H1 (cell line): ENCODE data around the gene STK39. TPM values are rescaled to one million over a fixed set of nuclear protein-coding genes. Genes with fewer than 3 reads are reported as not detected.

ENCODE experiments used
- CTCF ChIA-PET: fragments of 300-600 bp; sonication (Branson Sonifier 250); formaldehyde crosslinking; loops from one replicate; lab custom pipeline; 2021; ENCODE audit not compliant: partially characterized antibody; lab: Charles Lee
- POLR2A ChIA-PET: fragments of 300-600 bp; sonication (Branson Sonifier 250); formaldehyde crosslinking; loops from one replicate; lab custom pipeline; 2021; ENCODE audit warnings: inconsistent platforms; ENCODE audit not compliant: partially characterized antibody; lab: Charles Lee
- DNase-seq, 2 experiments: peaks; one replicate each; pipeline versions ENCODE4 v3.0.0 to v3.0.0-alpha.2; 2010 to 2022; ENCODE audit warnings: low spot score in 2 of 2, low read depth in 1 of 2, mixed read lengths in 1 of 2
- FAIRE-seq: peaks from 2 replicates; lab custom pipeline; 2011; peaks lifted over from hg19 to GRCh38; lab: Jason Lieb, UNC
- H2AFZ ChIP-seq: 2 replicates; pipeline ENCODE4 v1.8.1; 2012; ENCODE audit warnings: low read length, inconsistent platforms
- H2AK5ac ChIP-seq: 2 replicates; pipeline ENCODE4 v1.6.1; 2013; ENCODE audit warnings: low read depth, low read length
- H2BK120ac ChIP-seq: replicated peaks from 2 replicates; pipeline ENCODE3; 2013; ENCODE audit warnings: low read depth, low read length, inconsistent platforms
- H2BK12ac ChIP-seq: 2 replicates; pipeline ENCODE4 v1.6.1; 2013; ENCODE audit warnings: low read depth, low read length
- H2BK15ac ChIP-seq: 2 replicates; pipeline ENCODE4 v1.6.1; 2013; ENCODE audit warnings: low read length
- H2BK20ac ChIP-seq: 2 replicates; pipeline ENCODE4 v1.6.1; 2013; ENCODE audit warnings: low read length
- H2BK5ac ChIP-seq: 2 replicates; pipeline ENCODE4 v1.6.1; 2013; ENCODE audit warnings: low read depth, low read length
- H3K14ac ChIP-seq: 2 replicates; pipeline ENCODE4 v1.6.1; 2013; ENCODE audit warnings: inconsistent platforms; ENCODE audit not compliant: insufficient read length
- H3K18ac ChIP-seq: 2 replicates; pipeline ENCODE4 v1.6.1; 2013; ENCODE audit warnings: low read length; ENCODE audit errors: extremely low read depth
- H3K23ac ChIP-seq: 2 replicates; pipeline ENCODE4 v1.6.1; 2013; ENCODE audit warnings: inconsistent platforms; ENCODE audit not compliant: insufficient read length
- H3K23me2 ChIP-seq: 2 replicates; pipeline ENCODE4 v1.6.1; 2013; ENCODE audit warnings: low read depth, low read length
- H3K27ac ChIP-seq: 2 replicates; pipeline ENCODE4 v1.6.1; 2011; ENCODE audit warnings: low read depth, low read length, inconsistent platforms
- H3K27me3 ChIP-seq, 4 experiments: replicated peaks in 1 of 4; 1 replicate in 1 of 4; 2 replicates in 3 of 4; pipeline versions ENCODE4 v1.6.1 to v1.8.1; 2011 to 2013; ENCODE audit warnings: low read length in 3 of 4, mild to moderate bottlenecking in 3 of 4, inconsistent platforms in 2 of 4, mixed read lengths in 2 of 4, moderate library complexity in 1 of 4; ENCODE audit not compliant: control insufficient read depth in 3 of 4, insufficient read depth in 3 of 4; ENCODE audit errors: extremely low read depth in 1 of 4
- H3K36me3 ChIP-seq, 4 experiments: 2 replicates each; pipeline versions ENCODE4 v1.6.1 to v1.8.1; 2011 to 2013; ENCODE audit warnings: mild to moderate bottlenecking in 4 of 4, low read length in 3 of 4, moderate library complexity in 2 of 4, control low read depth in 1 of 4, inconsistent platforms in 1 of 4; ENCODE audit not compliant: insufficient read depth in 4 of 4, control insufficient read depth in 2 of 4
- H3K4ac ChIP-seq: replicated peaks from 2 replicates; pipeline ENCODE3; 2013; ENCODE audit warnings: low read length, low read depth, mixed read lengths, inconsistent platforms; ENCODE audit not compliant: insufficient read length
- H3K4me1 ChIP-seq, 4 experiments: replicated peaks in 1 of 4; 1 replicate in 1 of 4; 2 replicates in 3 of 4; pipeline versions ENCODE4 v1.6.1 to v1.8.1; 2011 to 2013; ENCODE audit warnings: low read length in 3 of 4, inconsistent platforms in 2 of 4, mixed read lengths in 1 of 4; ENCODE audit not compliant: insufficient read depth in 4 of 4, control insufficient read depth in 3 of 4
- H3K4me2 ChIP-seq, 2 experiments: 2 replicates each; pipeline versions ENCODE4 v1.6.1 to v1.8.1; 2011 to 2013; ENCODE audit warnings: low read depth in 2 of 2, low read length in 2 of 2, control low read depth in 1 of 2, inconsistent platforms in 1 of 2, mild to moderate bottlenecking in 1 of 2; ENCODE audit not compliant: insufficient read depth in 1 of 2
- H3K4me3 ChIP-seq, 4 experiments: fragments of 200-600, 300-600 bp in 1 of 4; sonication (generic), shearing (Covaris generic), sonication (Bioruptor Twin) in 1 of 4; 2 replicates each; pipeline versions ENCODE4 v1.5.1 to v1.8.1; 2011 to 2016; ENCODE audit warnings: low read length in 4 of 4, low read depth in 3 of 4, control low read depth in 2 of 4, inconsistent platforms in 2 of 4, mild to moderate bottlenecking in 2 of 4, mixed read lengths in 1 of 4, moderate library complexity in 1 of 4; ENCODE audit not compliant: insufficient read depth in 2 of 4; ENCODE audit errors: extremely low read depth in 1 of 4
- H3K56ac ChIP-seq: replicated peaks from 2 replicates; pipeline ENCODE3; 2013; ENCODE audit warnings: low read depth, mild to moderate bottlenecking, mixed read lengths, low read length, inconsistent platforms; ENCODE audit not compliant: insufficient read length
- H3K79me1 ChIP-seq: 2 replicates; pipeline ENCODE4 v1.6.1; 2013; ENCODE audit warnings: low read depth, low read length, control low read depth
- H3K79me2 ChIP-seq, 2 experiments: 2 replicates each; pipeline versions ENCODE4 v1.6.1 to v1.8.1; 2012 to 2013; ENCODE audit warnings: low read length in 2 of 2, mild to moderate bottlenecking in 2 of 2, inconsistent platforms in 1 of 2; ENCODE audit not compliant: insufficient read depth in 2 of 2, control insufficient read depth in 1 of 2
- H3K9ac ChIP-seq, 4 experiments: replicated peaks in 1 of 4; 1 replicate in 1 of 4; 2 replicates in 3 of 4; pipeline versions ENCODE4 v1.6.1 to v1.8.1; 2011 to 2013; ENCODE audit warnings: low read depth in 3 of 4, low read length in 3 of 4, control low read depth in 2 of 4, mild to moderate bottlenecking in 2 of 4, moderate library complexity in 2 of 4, inconsistent platforms in 1 of 4; ENCODE audit errors: extremely low read depth in 1 of 4
- H3K9me3 ChIP-seq, 2 experiments: 2 replicates each; pipeline versions ENCODE4 v1.6.1 to v1.8.1; 2012 to 2013; ENCODE audit warnings: mild to moderate bottlenecking in 2 of 2, moderate library complexity in 2 of 2, control low read depth in 1 of 2, inconsistent platforms in 1 of 2, low read depth in 1 of 2, low read length in 1 of 2, mixed read lengths in 1 of 2; ENCODE audit not compliant: insufficient read depth in 2 of 2
- H4K20me1 ChIP-seq, 2 experiments: replicated peaks in 1 of 2; 2 replicates each; pipeline versions ENCODE3 to v1.8.1; 2011 to 2013; ENCODE audit warnings: inconsistent platforms in 2 of 2, low read length in 2 of 2, mild to moderate bottlenecking in 1 of 2; ENCODE audit not compliant: insufficient read depth in 2 of 2, control insufficient read depth in 1 of 2
- H4K5ac ChIP-seq: 2 replicates; pipeline ENCODE4 v1.6.1; 2013; ENCODE audit warnings: low read length, low read depth, mixed read lengths, inconsistent platforms; ENCODE audit not compliant: insufficient read length
- H4K8ac ChIP-seq: 2 replicates; pipeline ENCODE4 v1.8.0; 2013; ENCODE audit warnings: mild to moderate bottlenecking, moderate library complexity, low read length, inconsistent platforms; ENCODE audit not compliant: insufficient read depth; ENCODE audit errors: extremely low read depth
- H4K91ac ChIP-seq: replicated peaks from 2 replicates; pipeline ENCODE3; 2013; ENCODE audit warnings: low read length, mixed read lengths, inconsistent platforms; ENCODE audit not compliant: insufficient read length
- ASH2L ChIP-seq: fragments of 200-600, 300-600 bp; sonication (generic); IDR thresholded peaks from one replicate; pipeline ENCODE4 v1.7.1; 2017; ENCODE audit warnings: low read length
- BRCA1 ChIP-seq: IDR thresholded peaks from 2 replicates; pipeline ENCODE4 v1.6.1; 2012; ENCODE audit warnings: low read depth, low read length, improper control_type of control experiment
- CEBPB ChIP-seq: IDR thresholded peaks from 2 replicates; pipeline ENCODE4 v1.6.1; 2012; ENCODE audit warnings: low read depth, low read length
- FOSL1 ChIP-seq: IDR thresholded peaks from 2 replicates; pipeline ENCODE4 v1.6.1; 2011; ENCODE audit warnings: mild to moderate bottlenecking, low read depth, low read length, moderate library complexity; ENCODE audit not compliant: insufficient read depth
- HDAC6 ChIP-seq: IDR thresholded peaks from one replicate; pipeline ENCODE4 v1.7.1; 2012; ENCODE audit warnings: low read depth, mild to moderate bottlenecking, inconsistent platforms, low read length, moderate library complexity
- MAFK ChIP-seq: IDR thresholded peaks from 2 replicates; pipeline ENCODE4 v1.6.1; 2012; ENCODE audit warnings: low read depth, mild to moderate bottlenecking, improper control_type of control experiment, low read length
- NANOG ChIP-seq: IDR thresholded peaks from 2 replicates; pipeline ENCODE4 v1.6.1; 2011; ENCODE audit warnings: low read length, low read depth, mild to moderate bottlenecking, inconsistent platforms; ENCODE audit not compliant: insufficient read depth, poor library complexity, severe bottlenecking
- PHF8 ChIP-seq: fragments of 200-600 bp; sonication (generic); conservative IDR thresholded peaks from 2 replicates; pipeline ENCODE4 v1.7.1; 2012; ENCODE audit warnings: low read depth, mild to moderate bottlenecking, inconsistent platforms, low read length, moderate library complexity
- POLR2A ChIP-seq, 2 experiments: IDR thresholded peaks; 1 replicate in 1 of 2; 2 replicates in 1 of 2; pipeline ENCODE4 v1.6.1; 2011; ENCODE audit warnings: low read depth in 2 of 2, low read length in 2 of 2, mild to moderate bottlenecking in 2 of 2; ENCODE audit errors: control extremely low read depth in 1 of 2
- POU5F1 ChIP-seq: IDR thresholded peaks from 2 replicates; pipeline ENCODE4 v1.6.1; 2011; ENCODE audit warnings: low read depth, mild to moderate bottlenecking, low read length, moderate library complexity
- RNF2 ChIP-seq: fragments of 200-900, 300-1000 bp; sonication (generic); IDR thresholded peaks from 2 replicates; pipeline ENCODE4 v1.7.1; 2016; ENCODE audit warnings: borderline replicate concordance, low read depth, mild to moderate bottlenecking, antibody characterized with exemption, low read length; ENCODE audit not compliant: poor library complexity, severe bottlenecking; ENCODE audit errors: missing control alignments
- SIN3A ChIP-seq, 2 experiments: IDR thresholded peaks in 1 of 2; conservative IDR thresholded peaks in 1 of 2; 2 replicates each; pipeline ENCODE4 v1.6.1; 2011 to 2012; ENCODE audit warnings: low read length in 2 of 2, improper control_type of control experiment in 1 of 2, low read depth in 1 of 2, mild to moderate bottlenecking in 1 of 2
- SP1 ChIP-seq: IDR thresholded peaks from 2 replicates; pipeline ENCODE4 v1.6.1; 2011; ENCODE audit warnings: low read depth, low read length
- SP2 ChIP-seq: IDR thresholded peaks from 2 replicates; pipeline ENCODE4 v1.6.1; 2012; ENCODE audit warnings: mild to moderate bottlenecking, low read length, inconsistent platforms
- SP4 ChIP-seq: IDR thresholded peaks from 2 replicates; pipeline ENCODE4 v1.6.1; 2012; ENCODE audit warnings: low read length, inconsistent platforms
- ZNF274 ChIP-seq: IDR thresholded peaks from 2 replicates; pipeline ENCODE4 v1.7.0; 2012; ENCODE audit warnings: low read length, borderline replicate concordance; ENCODE audit errors: extremely low read depth
- WGBS, 2 experiments: shearing (Covaris generic) in 1 of 2; methylation state at CpG; one replicate each; pipeline versions ENCODE4 v1.1.6 to v1.1.7; 2013 to 2015; ENCODE audit warnings: low lambda C conversion rate in 2 of 2, mixed read lengths in 2 of 2, inconsistent platforms in 1 of 2, low coverage in 1 of 2, missing lambda C conversion rate in 1 of 2; ENCODE audit not compliant: insufficient replicate concordance in 2 of 2, insufficient coverage in 1 of 2, insufficient read length in 1 of 2; ENCODE audit errors: extremely low coverage in 1 of 2, missing lambda C conversion rate in 1 of 2; 5-methylcytosine and 5-hydroxymethylcytosine counted together
- polyA plus RNA-seq, 7 experiments: library from polyadenylated mRNA; depleted of rRNA in 3 of 7; stranded (reverse) in 5 of 7; unstranded in 2 of 7; fragments of >200 nt in 5 of 7; fragments of 200-250 nt in 2 of 7; gene quantifications; 1 replicate in 5 of 7; 2 replicates in 1 of 7; 4 replicates in 1 of 7; pipeline versions ENCODE4 v1.2.1 to v1.2.3, GENCODE V29; 2011 to 2013; ENCODE audit warnings: missing spikeins in 2 of 7, mixed read lengths in 2 of 7
- total RNA-seq: library from RNA; stranded (reverse); fragmentation: NEBNext Ultra II Directional; extraction: Animal tissue kit (Norgen Biotek cat#: 25700); gene quantifications from 2 replicates; pipeline ENCODE4 v1.2.1, GENCODE V29; 2021

STK39 gene
- total and polyA plus RNA-seq, 2 of the 8 experiments (the other 6 are each of a cell fraction or from before 2014, with no cell fraction given): 13.7 to 23.8 TPM

- CTCF ChIA-PET: interaction anchor here (3.5 kb wide), 1 partner anchor 65 kb away, joined by 15 read pairs; no protein-coding TSS in a partner anchor
- Histone ChIP-seq H2BK15ac (no peak overlapping the region), H3K14ac (no peak overlapping the region), H3K9ac (no peak overlapping the region), H3K4me1 (peaks cover 0 to 7% (median 2%) of the 10 kb centered on the region in 4 experiments; a peak in 4 of 7 replicates), H3K36me3 (no peaks in the 10 kb centered on the region), H3K4me2 (no peak overlapping the region), H3K27me3 (no peaks in the 10 kb centered on the region), H3K56ac (no peak overlapping the region), H4K8ac (no peak overlapping the region), H4K5ac (no peak overlapping the region), H3K27ac (no peak overlapping the region), H4K91ac (no peak overlapping the region), H2AK5ac (no peak overlapping the region), H2BK20ac (no peak overlapping the region), H3K23ac (no peak overlapping the region), H3K4me3 (no peak overlapping the region), H3K4ac (no peak overlapping the region), H3K23me2 (no peaks in the 10 kb centered on the region), H3K18ac (no peak overlapping the region), H3K9me3 (no peaks in the 10 kb centered on the region), H2AFZ (no peak overlapping the region), H2BK12ac (no peak overlapping the region), H4K20me1 (no peaks in the 10 kb centered on the region), H2BK5ac (no peak overlapping the region), H2BK120ac (no peak overlapping the region), H3K79me1 (no peaks in the 10 kb centered on the region; the same call in 1 of the 2 replicates), H3K79me2 (no peaks in the 10 kb centered on the region)
- POLR2A ChIA-PET: no interaction called here
- DNase-seq (no peak), FAIRE-seq (no peak)
- 87% methylated on average over 3 of the region's 3 CpGs; no CpG with 5 or more reads in 1 of the 2 experiments for WGBS, 2 experiments
- TF ChIP-seq SIN3A (conservative IDR thresholded peaks at IDR 0.05 in 1 of 2, IDR thresholded peaks at IDR 0.05 in 1 of 2; ENCODE audit: low read depth in 1 of 2, low read length in 2 of 2): no peak
- TF ChIP-seq BRCA1: no peak
- TF ChIP-seq RNF2: no peak
- no peak for TF ChIP-seq POLR2A (IDR thresholded peaks at IDR 0.05; ENCODE audit: control extremely low read depth in 1 of 2, low read depth in 2 of 2, low read length in 2 of 2)
- TF ChIP-seq ASH2L: no peak
- TF ChIP-seq SP4: no peak
- TF ChIP-seq CEBPB: no peak
- no peak for TF ChIP-seq SP2
- TF ChIP-seq FOSL1: no peak
- no peak for TF ChIP-seq SP1
- TF ChIP-seq POU5F1: no peak
- TF ChIP-seq MAFK: no peak
- TF ChIP-seq HDAC6: no peak
- no peak for TF ChIP-seq ZNF274
- no peak for TF ChIP-seq PHF8
- TF ChIP-seq NANOG: no peak
Measured at GRCh38 chr2:168053676-168054075, 193.7 kb downstream of the STK39 start.
